GM23338 (cell line): ENCODE data around the gene MAP3K4. TPM values are rescaled to one million over a fixed set of nuclear protein-coding genes. Genes with fewer than 3 reads are reported as not detected.

Source experiments
- ATAC-seq: fragments of 200-7000 bp; cut with Tn5 transposase; 3 replicates; pipeline ENCODE4 v1.9.1; 2020
- DNase-seq: peaks from one replicate; pipeline ENCODE4 v3.0.0-alpha.2; 2015; ENCODE audit warnings: low spot score
- H2AFZ ChIP-seq: fragments of 200-600 bp; sonication (generic); 2 replicates; pipeline ENCODE4 v1.8.0; 2016; ENCODE audit warnings: antibody characterized with exemption, mild to moderate bottlenecking, moderate library complexity
- H3F3A ChIP-seq: fragments of 200-600 bp; sonication (generic); replicated peaks from 2 replicates; pipeline ENCODE4 v1.8.0; 2017; ENCODE audit warnings: antibody characterized with exemption, mixed run types, low read depth
- H3K27ac ChIP-seq: fragments of 200-600 bp; sonication (generic); 2 replicates; pipeline ENCODE4 v1.6.1; 2016; ENCODE audit warnings: low read depth
- H3K27me3 ChIP-seq: fragments of 200-600 bp; sonication (generic); 2 replicates; pipeline ENCODE4 v1.8.0; 2016; ENCODE audit warnings: mild to moderate bottlenecking, mixed run types, moderate library complexity; ENCODE audit not compliant: insufficient read depth
- H3K36me3 ChIP-seq: fragments of 200-600 bp; sonication (generic); 2 replicates; pipeline ENCODE4 v1.8.0; 2016; ENCODE audit warnings: mild to moderate bottlenecking; ENCODE audit not compliant: insufficient read depth
- H3K4me1 ChIP-seq: fragments of 200-600 bp; sonication (generic); 2 replicates; pipeline ENCODE4 v1.8.0; 2016; ENCODE audit warnings: mild to moderate bottlenecking, moderate library complexity; ENCODE audit not compliant: insufficient read depth
- H3K4me2 ChIP-seq: fragments of 200-600 bp; sonication (generic); 2 replicates; pipeline ENCODE4 v1.7.1; 2017; ENCODE audit warnings: mixed run types
- H3K4me3 ChIP-seq: fragments of 200-600 bp; sonication (generic); 2 replicates; pipeline ENCODE4 v1.6.1; 2016; ENCODE audit warnings: mixed run types
- H3K79me2 ChIP-seq: fragments of 200-600 bp; sonication (generic); replicated peaks from 2 replicates; pipeline ENCODE4 v1.8.0; 2017; ENCODE audit warnings: mild to moderate bottlenecking; ENCODE audit not compliant: insufficient read depth
- H3K9me2 ChIP-seq: fragments of 200-600 bp; sonication (generic); 2 replicates; pipeline ENCODE4 v1.8.0; 2017; ENCODE audit not compliant: insufficient read depth
- H4K20me1 ChIP-seq: fragments of 200-600 bp; sonication (generic); replicated peaks from 2 replicates; pipeline ENCODE4 v1.8.0; 2017; ENCODE audit warnings: mild to moderate bottlenecking; ENCODE audit not compliant: insufficient read depth
- H3K27ac Mint-ChIP-seq: 2 replicates; pipeline ENCODE4 v1.8.0; 2020; ENCODE audit warnings: inconsistent platforms, mild to moderate bottlenecking, moderate library complexity, mixed read lengths
- H3K27me3 Mint-ChIP-seq: 3 replicates; pipeline ENCODE4 v1.8.0; 2022; ENCODE audit warnings: low read depth, mild to moderate bottlenecking, moderate library complexity, mixed read lengths, inconsistent platforms; ENCODE audit not compliant: insufficient read depth, poor library complexity
- H3K36me3 Mint-ChIP-seq: 3 replicates; pipeline ENCODE4 v1.8.0; 2021; ENCODE audit warnings: low read depth, mild to moderate bottlenecking, inconsistent platforms, moderate library complexity, mixed read lengths
- H3K4me1 Mint-ChIP-seq: 3 replicates; pipeline ENCODE4 v1.8.0; 2020; ENCODE audit warnings: mild to moderate bottlenecking, inconsistent platforms, mixed read lengths
- H3K4me3 Mint-ChIP-seq: 3 replicates; pipeline ENCODE4 v1.8.0; 2021; ENCODE audit warnings: moderate library complexity, mild to moderate bottlenecking, inconsistent platforms, mixed read lengths
- H3K9me3 Mint-ChIP-seq: 3 replicates; pipeline ENCODE4 v1.8.0; 2020; ENCODE audit warnings: moderate library complexity, mild to moderate bottlenecking, inconsistent platforms, mixed read lengths
- CREB1 ChIP-seq: fragments of 250-450 bp; sonication (Bioruptor Pico); IDR thresholded peaks from 2 replicates; pipeline ENCODE4 v1.5.0; 2020; ENCODE audit warnings: low read depth, mild to moderate bottlenecking, moderate library complexity
- EZH2 ChIP-seq: fragments of 200-600 bp; sonication (generic); IDR thresholded peaks from one replicate; pipeline ENCODE4 v1.8.0; 2017; ENCODE audit warnings: antibody characterized with exemption, mild to moderate bottlenecking, low read depth; ENCODE audit not compliant: unreplicated experiment
- EZH2phosphoT487 ChIP-seq: fragments of 200-600 bp; sonication (generic); IDR thresholded peaks from one replicate; pipeline ENCODE4 v1.8.1; 2018; ENCODE audit warnings: antibody characterized with exemption; ENCODE audit not compliant: unreplicated experiment
- JUNB ChIP-seq: IDR thresholded peaks from one replicate; pipeline ENCODE4 v1.6.1; 2016; ENCODE audit warnings: antibody characterized with exemption; ENCODE audit not compliant: unreplicated experiment
- NANOG ChIP-seq: IDR thresholded peaks from 2 replicates; pipeline ENCODE4 v1.6.1; 2016; ENCODE audit warnings: antibody characterized with exemption, borderline replicate concordance
- POLR2AphosphoS5 ChIP-seq: IDR thresholded peaks from 2 replicates; pipeline ENCODE4 v1.6.1; 2016; ENCODE audit warnings: antibody characterized with exemption, low read depth
- STAT1 ChIP-seq: IDR thresholded peaks from one replicate; pipeline ENCODE4 v1.6.1; 2016; ENCODE audit warnings: antibody characterized with exemption; ENCODE audit not compliant: unreplicated experiment
- ZNF114 ChIP-seq: fragments of 250-450 bp; sonication (Bioruptor Pico); IDR thresholded peaks from 2 replicates; pipeline ENCODE4 v1.5.0; 2020; ENCODE audit warnings: mild to moderate bottlenecking, moderate library complexity
- ZNF331 ChIP-seq: fragments of 250-450 bp; sonication (Bioruptor Pico); IDR thresholded peaks from 2 replicates; pipeline ENCODE4 v1.5.0; 2020; ENCODE audit warnings: low read depth, mild to moderate bottlenecking, moderate library complexity
- polyA plus RNA-seq: library from polyadenylated mRNA; unstranded; fragments of >200 nt; fragmentation: Nextera tagmentation; extraction: Ambion mirVana; gene quantifications from 2 replicates; pipeline ENCODE4 v1.2.1, GENCODE V29; 2016
- total RNA-seq: library from RNA; depleted of rRNA; stranded (reverse); fragments of >200 nt; shearing (Covaris generic); gene quantifications from 2 replicates; pipeline ENCODE4 v1.2.3, GENCODE V29; 2014
- TF ChIP-seq, protein P1 (sequence below), 2 experiments: fragments of 200-600 bp in 1 of 2; sonication (generic) in 1 of 2; conservative IDR thresholded peaks; 2 replicates each; pipeline versions ENCODE4 v1.5.1 to v1.6.1; 2016 to 2017; ENCODE audit warnings: antibody characterized with exemption in 2 of 2, low read depth in 2 of 2, mild to moderate bottlenecking in 2 of 2, moderate library complexity in 1 of 2
- TF ChIP-seq, protein P2 (sequence below): fragments of 250-450 bp; sonication (Bioruptor Pico); IDR thresholded peaks from 2 replicates; pipeline ENCODE4 v1.5.0; 2020; ENCODE audit warnings: mild to moderate bottlenecking, moderate library complexity
- TF ChIP-seq, protein P3 (sequence below): IDR thresholded peaks from one replicate; pipeline ENCODE4 v1.6.1; 2018; ENCODE audit warnings: antibody characterized with exemption; ENCODE audit not compliant: unreplicated experiment
- TF ChIP-seq, protein P4 (sequence below): IDR thresholded peaks from 2 replicates; pipeline ENCODE4 v1.6.1; 2016; ENCODE audit warnings: antibody characterized with exemption

The MAP3K4 gene
- total and polyA plus RNA-seq, 2 experiments from 2014 or later: 44.4 to 48.8 TPM

DNA sequence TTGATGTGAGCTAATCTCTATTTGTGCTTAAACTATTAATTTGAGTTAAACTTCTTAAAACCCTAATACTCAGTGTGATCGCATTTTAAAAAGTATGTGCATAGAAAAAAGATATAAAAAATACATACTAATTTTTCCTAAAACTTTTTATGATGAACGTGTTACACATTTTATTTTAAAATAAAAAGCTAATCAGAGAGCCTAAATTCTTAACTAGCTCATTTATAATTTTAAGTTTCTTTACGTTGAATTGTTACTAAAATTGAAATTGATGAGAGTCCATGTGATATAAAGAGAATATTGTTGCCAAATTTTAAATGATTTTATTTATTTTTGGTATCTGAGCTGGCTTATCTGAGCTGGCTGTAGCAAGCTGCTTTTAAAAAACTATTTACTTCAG lies 6.6 kb downstream of the MAP3K4 start:
- no peaks in the 10 kb centered on the region for H3K36me3 ChIP-seq
- no peak overlapping the region for H2AFZ ChIP-seq
- H3K4me1 ChIP-seq: peaks cover 3% of the 10 kb centered on the region
- H3K27ac ChIP-seq: no peak overlapping the region
- TF ChIP-seq, protein P1, sequence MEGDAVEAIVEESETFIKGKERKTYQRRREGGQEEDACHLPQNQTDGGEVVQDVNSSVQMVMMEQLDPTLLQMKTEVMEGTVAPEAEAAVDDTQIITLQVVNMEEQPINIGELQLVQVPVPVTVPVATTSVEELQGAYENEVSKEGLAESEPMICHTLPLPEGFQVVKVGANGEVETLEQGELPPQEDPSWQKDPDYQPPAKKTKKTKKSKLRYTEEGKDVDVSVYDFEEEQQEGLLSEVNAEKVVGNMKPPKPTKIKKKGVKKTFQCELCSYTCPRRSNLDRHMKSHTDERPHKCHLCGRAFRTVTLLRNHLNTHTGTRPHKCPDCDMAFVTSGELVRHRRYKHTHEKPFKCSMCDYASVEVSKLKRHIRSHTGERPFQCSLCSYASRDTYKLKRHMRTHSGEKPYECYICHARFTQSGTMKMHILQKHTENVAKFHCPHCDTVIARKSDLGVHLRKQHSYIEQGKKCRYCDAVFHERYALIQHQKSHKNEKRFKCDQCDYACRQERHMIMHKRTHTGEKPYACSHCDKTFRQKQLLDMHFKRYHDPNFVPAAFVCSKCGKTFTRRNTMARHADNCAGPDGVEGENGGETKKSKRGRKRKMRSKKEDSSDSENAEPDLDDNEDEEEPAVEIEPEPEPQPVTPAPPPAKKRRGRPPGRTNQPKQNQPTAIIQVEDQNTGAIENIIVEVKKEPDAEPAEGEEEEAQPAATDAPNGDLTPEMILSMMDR (conservative IDR thresholded peaks at IDR 0.05; ENCODE audit: low read depth in 2 of 2): no peak
- no peak for TF ChIP-seq JUNB
- TF ChIP-seq EZH2phosphoT487: no peak
- TF ChIP-seq, protein P2, sequence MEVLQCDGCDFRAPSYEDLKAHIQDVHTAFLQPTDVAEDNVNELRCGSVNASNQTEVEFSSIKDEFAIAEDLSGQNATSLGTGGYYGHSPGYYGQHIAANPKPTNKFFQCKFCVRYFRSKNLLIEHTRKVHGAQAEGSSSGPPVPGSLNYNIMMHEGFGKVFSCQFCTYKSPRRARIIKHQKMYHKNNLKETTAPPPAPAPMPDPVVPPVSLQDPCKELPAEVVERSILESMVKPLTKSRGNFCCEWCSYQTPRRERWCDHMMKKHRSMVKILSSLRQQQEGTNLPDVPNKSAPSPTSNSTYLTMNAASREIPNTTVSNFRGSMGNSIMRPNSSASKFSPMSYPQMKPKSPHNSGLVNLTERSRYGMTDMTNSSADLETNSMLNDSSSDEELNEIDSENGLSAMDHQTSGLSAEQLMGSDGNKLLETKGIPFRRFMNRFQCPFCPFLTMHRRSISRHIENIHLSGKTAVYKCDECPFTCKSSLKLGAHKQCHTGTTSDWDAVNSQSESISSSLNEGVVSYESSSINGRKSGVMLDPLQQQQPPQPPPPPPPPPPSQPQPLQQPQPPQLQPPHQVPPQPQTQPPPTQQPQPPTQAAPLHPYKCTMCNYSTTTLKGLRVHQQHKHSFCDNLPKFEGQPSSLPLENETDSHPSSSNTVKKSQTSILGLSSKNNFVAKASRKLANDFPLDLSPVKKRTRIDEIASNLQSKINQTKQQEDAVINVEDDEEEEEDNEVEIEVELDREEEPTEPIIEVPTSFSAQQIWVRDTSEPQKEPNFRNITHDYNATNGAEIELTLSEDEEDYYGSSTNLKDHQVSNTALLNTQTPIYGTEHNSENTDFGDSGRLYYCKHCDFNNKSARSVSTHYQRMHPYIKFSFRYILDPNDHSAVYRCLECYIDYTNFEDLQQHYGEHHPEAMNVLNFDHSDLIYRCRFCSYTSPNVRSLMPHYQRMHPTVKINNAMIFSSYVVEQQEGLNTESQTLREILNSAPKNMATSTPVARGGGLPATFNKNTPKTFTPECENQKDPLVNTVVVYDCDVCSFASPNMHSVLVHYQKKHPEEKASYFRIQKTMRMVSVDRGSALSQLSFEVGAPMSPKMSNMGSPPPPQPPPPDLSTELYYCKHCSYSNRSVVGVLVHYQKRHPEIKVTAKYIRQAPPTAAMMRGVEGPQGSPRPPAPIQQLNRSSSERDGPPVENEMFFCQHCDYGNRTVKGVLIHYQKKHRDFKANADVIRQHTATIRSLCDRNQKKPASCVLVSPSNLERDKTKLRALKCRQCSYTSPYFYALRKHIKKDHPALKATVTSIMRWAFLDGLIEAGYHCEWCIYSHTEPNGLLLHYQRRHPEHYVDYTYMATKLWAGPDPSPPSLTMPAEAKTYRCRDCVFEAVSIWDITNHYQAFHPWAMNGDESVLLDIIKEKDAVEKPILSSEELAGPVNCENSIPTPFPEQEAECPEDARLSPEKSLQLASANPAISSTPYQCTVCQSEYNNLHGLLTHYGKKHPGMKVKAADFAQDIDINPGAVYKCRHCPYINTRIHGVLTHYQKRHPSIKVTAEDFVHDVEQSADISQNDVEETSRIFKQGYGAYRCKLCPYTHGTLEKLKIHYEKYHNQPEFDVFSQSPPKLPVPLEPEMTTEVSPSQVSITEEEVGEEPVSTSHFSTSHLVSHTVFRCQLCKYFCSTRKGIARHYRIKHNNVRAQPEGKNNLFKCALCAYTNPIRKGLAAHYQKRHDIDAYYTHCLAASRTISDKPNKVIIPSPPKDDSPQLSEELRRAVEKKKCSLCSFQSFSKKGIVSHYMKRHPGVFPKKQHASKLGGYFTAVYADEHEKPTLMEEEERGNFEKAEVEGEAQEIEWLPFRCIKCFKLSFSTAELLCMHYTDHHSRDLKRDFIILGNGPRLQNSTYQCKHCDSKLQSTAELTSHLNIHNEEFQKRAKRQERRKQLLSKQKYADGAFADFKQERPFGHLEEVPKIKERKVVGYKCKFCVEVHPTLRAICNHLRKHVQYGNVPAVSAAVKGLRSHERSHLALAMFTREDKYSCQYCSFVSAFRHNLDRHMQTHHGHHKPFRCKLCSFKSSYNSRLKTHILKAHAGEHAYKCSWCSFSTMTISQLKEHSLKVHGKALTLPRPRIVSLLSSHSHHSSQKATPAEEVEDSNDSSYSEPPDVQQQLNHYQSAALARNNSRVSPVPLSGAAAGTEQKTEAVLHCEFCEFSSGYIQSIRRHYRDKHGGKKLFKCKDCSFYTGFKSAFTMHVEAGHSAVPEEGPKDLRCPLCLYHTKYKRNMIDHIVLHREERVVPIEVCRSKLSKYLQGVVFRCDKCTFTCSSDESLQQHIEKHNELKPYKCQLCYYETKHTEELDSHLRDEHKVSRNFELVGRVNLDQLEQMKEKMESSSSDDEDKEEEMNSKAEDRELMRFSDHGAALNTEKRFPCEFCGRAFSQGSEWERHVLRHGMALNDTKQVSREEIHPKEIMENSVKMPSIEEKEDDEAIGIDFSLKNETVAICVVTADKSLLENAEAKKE (CRISPR knock-in tag): no peak
- TF ChIP-seq EZH2: no peak
- TF ChIP-seq CREB1: no peak
- TF ChIP-seq, protein P3, sequence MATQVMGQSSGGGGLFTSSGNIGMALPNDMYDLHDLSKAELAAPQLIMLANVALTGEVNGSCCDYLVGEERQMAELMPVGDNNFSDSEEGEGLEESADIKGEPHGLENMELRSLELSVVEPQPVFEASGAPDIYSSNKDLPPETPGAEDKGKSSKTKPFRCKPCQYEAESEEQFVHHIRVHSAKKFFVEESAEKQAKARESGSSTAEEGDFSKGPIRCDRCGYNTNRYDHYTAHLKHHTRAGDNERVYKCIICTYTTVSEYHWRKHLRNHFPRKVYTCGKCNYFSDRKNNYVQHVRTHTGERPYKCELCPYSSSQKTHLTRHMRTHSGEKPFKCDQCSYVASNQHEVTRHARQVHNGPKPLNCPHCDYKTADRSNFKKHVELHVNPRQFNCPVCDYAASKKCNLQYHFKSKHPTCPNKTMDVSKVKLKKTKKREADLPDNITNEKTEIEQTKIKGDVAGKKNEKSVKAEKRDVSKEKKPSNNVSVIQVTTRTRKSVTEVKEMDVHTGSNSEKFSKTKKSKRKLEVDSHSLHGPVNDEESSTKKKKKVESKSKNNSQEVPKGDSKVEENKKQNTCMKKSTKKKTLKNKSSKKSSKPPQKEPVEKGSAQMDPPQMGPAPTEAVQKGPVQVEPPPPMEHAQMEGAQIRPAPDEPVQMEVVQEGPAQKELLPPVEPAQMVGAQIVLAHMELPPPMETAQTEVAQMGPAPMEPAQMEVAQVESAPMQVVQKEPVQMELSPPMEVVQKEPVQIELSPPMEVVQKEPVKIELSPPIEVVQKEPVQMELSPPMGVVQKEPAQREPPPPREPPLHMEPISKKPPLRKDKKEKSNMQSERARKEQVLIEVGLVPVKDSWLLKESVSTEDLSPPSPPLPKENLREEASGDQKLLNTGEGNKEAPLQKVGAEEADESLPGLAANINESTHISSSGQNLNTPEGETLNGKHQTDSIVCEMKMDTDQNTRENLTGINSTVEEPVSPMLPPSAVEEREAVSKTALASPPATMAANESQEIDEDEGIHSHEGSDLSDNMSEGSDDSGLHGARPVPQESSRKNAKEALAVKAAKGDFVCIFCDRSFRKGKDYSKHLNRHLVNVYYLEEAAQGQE: no peak
- TF ChIP-seq POLR2AphosphoS5: no peak
- TF ChIP-seq ZNF114 (CRISPR knock-in tag): no peak
- TF ChIP-seq NANOG: no peak
- no peak for TF ChIP-seq ZNF331 (CRISPR knock-in tag)
- TF ChIP-seq, protein P4, sequence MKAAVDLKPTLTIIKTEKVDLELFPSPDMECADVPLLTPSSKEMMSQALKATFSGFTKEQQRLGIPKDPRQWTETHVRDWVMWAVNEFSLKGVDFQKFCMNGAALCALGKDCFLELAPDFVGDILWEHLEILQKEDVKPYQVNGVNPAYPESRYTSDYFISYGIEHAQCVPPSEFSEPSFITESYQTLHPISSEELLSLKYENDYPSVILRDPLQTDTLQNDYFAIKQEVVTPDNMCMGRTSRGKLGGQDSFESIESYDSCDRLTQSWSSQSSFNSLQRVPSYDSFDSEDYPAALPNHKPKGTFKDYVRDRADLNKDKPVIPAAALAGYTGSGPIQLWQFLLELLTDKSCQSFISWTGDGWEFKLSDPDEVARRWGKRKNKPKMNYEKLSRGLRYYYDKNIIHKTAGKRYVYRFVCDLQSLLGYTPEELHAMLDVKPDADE: no peak
- TF ChIP-seq STAT1: no peak
- no peaks in the 10 kb centered on the region for H3K9me2 ChIP-seq
- ATAC-seq (no peak), DNase-seq (no peak)
- H3K4me3 Mint-ChIP-seq: no peak overlapping the region
- no peak overlapping the region for H3K4me3 ChIP-seq
- peaks cover 44% of the 10 kb centered on the region for H4K20me1 ChIP-seq
- H3K36me3 Mint-ChIP-seq: peaks cover 4% of the 10 kb centered on the region; the same call in 2 of the 3 replicates
- peaks cover 98% of the 10 kb centered on the region for H3K79me2 ChIP-seq
- H3K4me2 ChIP-seq: no peak overlapping the region
- no peak overlapping the region for H3K27ac Mint-ChIP-seq
- no peaks in the 10 kb centered on the region for H3K27me3 ChIP-seq
- peaks cover 41% of the 10 kb centered on the region for H3K4me1 Mint-ChIP-seq
- no peaks in the 10 kb centered on the region for H3K9me3 Mint-ChIP-seq
- H3F3A ChIP-seq: no peaks in the 10 kb centered on the region
- H3K27me3 Mint-ChIP-seq: peaks cover 1% of the 10 kb centered on the region
